Epithelial cell of proximal tubule (primary cell): ENCODE measurements around the gene MLLT3. TPM values are rescaled to one million over a fixed set of nuclear protein-coding genes. Genes with fewer than 3 reads are reported as not detected.

ENCODE experiments used
- DNase-seq: peaks from one replicate; pipeline ENCODE4 v3.0.0-alpha.2; 2011; ENCODE audit warnings: low read depth
- H3K4me3 ChIP-seq: 2 replicates; pipeline ENCODE4 v1.5.1; 2011; ENCODE audit warnings: low read depth, mild to moderate bottlenecking, low read length
- CTCF ChIP-seq: conservative IDR thresholded peaks from 2 replicates; pipeline ENCODE4 v1.5.1; 2012; ENCODE audit warnings: low read depth, mild to moderate bottlenecking, low read length
- total RNA-seq: library from RNA; depleted of rRNA; stranded (reverse); fragments of >200 nt; gene quantifications from 2 replicates; pipeline ENCODE4 v1.2.3, GENCODE V29; 2015

The MLLT3 gene
- total RNA-seq, 1 donor from 2014 or later = 29.3 TPM

DNA sequence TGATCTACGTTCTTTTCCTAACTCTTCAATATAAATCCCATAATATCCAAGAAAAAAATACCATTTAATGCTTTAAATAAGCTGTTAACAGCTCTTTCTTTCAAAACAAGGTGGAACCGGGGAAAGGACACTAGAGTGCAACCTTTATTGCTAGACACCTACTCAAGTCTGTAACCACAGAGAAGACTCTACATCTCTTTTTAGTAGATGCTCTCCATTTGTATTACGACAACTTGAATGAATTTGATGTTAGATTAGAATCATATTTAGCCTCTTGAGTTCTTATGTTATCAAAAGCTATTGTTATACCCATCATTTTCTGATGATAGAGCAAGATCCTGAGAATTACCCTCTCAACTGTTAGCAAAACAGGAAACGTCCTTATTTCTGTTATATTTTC lies 246.3 kb downstream of the MLLT3 start:
- DNase-seq = no peak

DNA sequence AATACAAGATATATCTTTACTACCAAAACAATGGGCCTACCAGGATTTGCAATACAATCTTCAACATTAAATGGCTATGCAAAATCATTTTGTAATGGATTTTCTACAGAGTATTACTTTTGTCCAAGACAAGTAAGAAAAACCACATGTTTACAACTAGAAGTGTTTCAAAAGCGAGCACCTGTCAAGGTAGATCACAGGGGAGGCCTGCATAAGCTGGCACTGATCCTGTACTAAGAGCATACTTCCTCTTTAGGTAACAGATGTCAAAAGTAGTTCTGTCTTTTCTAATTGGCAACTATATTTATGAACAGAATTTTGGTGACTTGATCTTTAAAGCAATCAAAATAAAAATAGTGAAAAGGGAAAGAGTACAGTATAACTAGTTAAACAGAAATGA lies 249.0 kb downstream of the MLLT3 start:
- H3K4me3 ChIP-seq = no peak overlapping the region
- no peak for DNase-seq
- no peak for TF ChIP-seq CTCF

More for the DNA sequence above, 246.3 kb downstream of the MLLT3 start:
- no peak for TF ChIP-seq CTCF
- no peak overlapping the region for H3K4me3 ChIP-seq

DNA sequence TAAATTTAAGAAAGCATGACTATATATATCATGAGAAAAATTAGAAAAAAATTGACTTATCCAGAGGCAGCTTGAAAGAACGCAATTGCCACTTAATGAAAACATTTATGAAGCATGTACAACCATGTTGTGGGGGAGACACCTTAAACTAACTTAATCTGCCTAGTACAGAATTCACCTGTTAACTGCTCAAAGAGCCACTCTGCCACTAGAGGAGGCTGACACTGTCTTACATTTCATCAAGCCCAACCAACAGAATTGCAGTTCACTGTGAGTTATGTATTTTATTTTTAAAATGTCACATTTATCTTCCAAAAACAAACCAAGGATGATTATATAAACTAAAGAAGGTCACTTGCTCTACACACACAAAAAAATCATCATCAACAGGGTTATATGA lies 252.9 kb downstream of the MLLT3 start:
- no peak overlapping the region for H3K4me3 ChIP-seq
- TF ChIP-seq CTCF = peak; percentile 30
- DNase-seq = no peak

GRCh38 chr9:20367855-20368254 lies 254.4 kb downstream of the MLLT3 start:
- no peak overlapping the region for H3K4me3 ChIP-seq
- no peak for TF ChIP-seq CTCF

GRCh38 chr9:20364959-20365358 lies 257.3 kb downstream of the MLLT3 start:
- H3K4me3 ChIP-seq = no peak overlapping the region
- no peak for DNase-seq
- TF ChIP-seq CTCF = no peak

More at GRCh38 chr9:20367855-20368254, 254.4 kb downstream of the MLLT3 start:
- no peak for DNase-seq

GRCh38 chr9:20363233-20363632 lies 259.1 kb downstream of the MLLT3 start:
- TF ChIP-seq CTCF = no peak
- no peak overlapping the region for H3K4me3 ChIP-seq

More at GRCh38 chr9:20363233-20363632, 259.1 kb downstream of the MLLT3 start:
- no peak for DNase-seq
